SK-N-SH treated with all-trans-retinoic acid at 6 μM for 48 hours (cell line): ENCODE results near the gene SH3BGRL2.

Experiments
- ATAC-seq: fragments of 200-7000 bp; cut with Tn5 transposase; 3 replicates; pipeline ENCODE4 v1.9.1; 2020; ENCODE audit warnings: mild to moderate bottlenecking, moderate library complexity
- ARNTL ChIP-seq: fragments of 450-650 bp; formaldehyde crosslinking; IDR thresholded peaks from 2 replicates; pipeline ENCODE4 v1.5.0; 2020; ENCODE audit warnings: low read depth, mild to moderate bottlenecking, moderate library complexity, borderline replicate concordance
- BACH2 ChIP-seq: fragments of 250-450 bp; sonication (Bioruptor Pico); IDR thresholded peaks from 2 replicates; pipeline ENCODE4 v1.9.0; 2021; ENCODE audit warnings: mild to moderate bottlenecking, borderline replicate concordance
- CREB5 ChIP-seq: fragments of 250-450 bp; sonication (Bioruptor Pico); IDR thresholded peaks from 2 replicates; pipeline ENCODE4 v1.5.1; 2020; ENCODE audit warnings: low read depth, mild to moderate bottlenecking, moderate library complexity
- CSDC2 ChIP-seq: fragments of 250-450 bp; sonication (Bioruptor Pico); IDR thresholded peaks from 2 replicates; pipeline ENCODE4 v1.5.0; 2020; ENCODE audit warnings: mild to moderate bottlenecking, moderate library complexity
- ESRRG ChIP-seq: fragments of 250-450 bp; sonication (Bioruptor Pico); IDR thresholded peaks from 2 replicates; pipeline ENCODE4 v1.6.1; 2021; ENCODE audit warnings: mild to moderate bottlenecking
- GLIS3 ChIP-seq: fragments of 250-450 bp; sonication (Bioruptor Pico); IDR thresholded peaks from 2 replicates; pipeline ENCODE4 v1.5.0; 2020; ENCODE audit warnings: mild to moderate bottlenecking, moderate library complexity
- OSR1 ChIP-seq: fragments of 250-450 bp; sonication (Bioruptor Pico); IDR thresholded peaks from 2 replicates; pipeline ENCODE4 v1.8.0; 2022; ENCODE audit warnings: moderate library complexity, mild to moderate bottlenecking, inconsistent platforms
- PATZ1 ChIP-seq: fragments of 250-450 bp; sonication (Bioruptor Pico); IDR thresholded peaks from 2 replicates; pipeline ENCODE4 v1.8.0; 2020; ENCODE audit warnings: mild to moderate bottlenecking, moderate library complexity, borderline replicate concordance
- POU6F1 ChIP-seq: fragments of 250-450 bp; sonication (Bioruptor Pico); IDR thresholded peaks from 2 replicates; pipeline ENCODE4 v1.8.0; 2021; ENCODE audit warnings: low read depth, mild to moderate bottlenecking, moderate library complexity, borderline replicate concordance
- PPARA ChIP-seq: fragments of 250-450 bp; sonication (Bioruptor Pico); IDR thresholded peaks from 2 replicates; pipeline ENCODE4 v1.5.0; 2020; ENCODE audit warnings: mild to moderate bottlenecking, borderline replicate concordance
- RARB ChIP-seq: fragments of 250-450 bp; sonication (Bioruptor Pico); IDR thresholded peaks from 2 replicates; pipeline ENCODE4 v1.8.0; 2021; ENCODE audit warnings: mild to moderate bottlenecking, moderate library complexity
- SNAI2 ChIP-seq: fragments of 250-450 bp; sonication (Bioruptor Pico); IDR thresholded peaks from 2 replicates; pipeline ENCODE4 v1.5.0; 2020; ENCODE audit warnings: mild to moderate bottlenecking, moderate library complexity
- TCF4 ChIP-seq: fragments of 250-450 bp; sonication (Bioruptor Pico); IDR thresholded peaks from 2 replicates; pipeline ENCODE4 v1.8.0; 2021; ENCODE audit warnings: mild to moderate bottlenecking, moderate library complexity, borderline replicate concordance
- TSHZ2 ChIP-seq: fragments of 250-450 bp; sonication (Bioruptor Pico); IDR thresholded peaks from 2 replicates; pipeline ENCODE4 v1.5.0; 2020; ENCODE audit warnings: mild to moderate bottlenecking, moderate library complexity
- ZC3H10 ChIP-seq: fragments of 250-450 bp; sonication (Bioruptor Pico); IDR thresholded peaks from 2 replicates; pipeline ENCODE4 v1.5.1; 2021; ENCODE audit warnings: mild to moderate bottlenecking, moderate library complexity
- ZFP30 ChIP-seq: fragments of 450-650 bp; formaldehyde crosslinking; IDR thresholded peaks from 2 replicates; pipeline ENCODE4 v1.5.0; 2022; ENCODE audit warnings: mild to moderate bottlenecking, moderate library complexity
- ZNF565 ChIP-seq: fragments of 450-650 bp; formaldehyde crosslinking; conservative IDR thresholded peaks from 2 replicates; pipeline ENCODE4 v1.5.0; 2020; ENCODE audit warnings: low read depth, mild to moderate bottlenecking, moderate library complexity
- ZNF70 ChIP-seq: fragments of 450-650 bp; formaldehyde crosslinking; IDR thresholded peaks from 2 replicates; pipeline ENCODE4 v1.5.0; 2020; ENCODE audit warnings: mild to moderate bottlenecking, moderate library complexity
- ZNF8 ChIP-seq: fragments of 450-650 bp; formaldehyde crosslinking; IDR thresholded peaks from 2 replicates; pipeline ENCODE4 v1.5.0; 2020; ENCODE audit warnings: mild to moderate bottlenecking, moderate library complexity

SH3BGRL2 gene

GRCh38 chr6:79706527-79706926 is 75.4 kb downstream of the SH3BGRL2 start:
- TF ChIP-seq BACH2 (CRISPR knock-in tag), result no peak
- no peak for TF ChIP-seq ARNTL (CRISPR knock-in tag)
- no peak for TF ChIP-seq ZNF70 (CRISPR knock-in tag)
- TF ChIP-seq RARB (CRISPR knock-in tag), result no peak
- TF ChIP-seq TCF4 (CRISPR knock-in tag), result no peak
- no peak for TF ChIP-seq PATZ1 (CRISPR knock-in tag)
- no peak for TF ChIP-seq ZC3H10 (CRISPR knock-in tag)
- no peak for TF ChIP-seq CREB5 (CRISPR knock-in tag)
- TF ChIP-seq ESRRG (CRISPR knock-in tag), result no peak
- no peak for TF ChIP-seq PPARA (CRISPR knock-in tag)
- TF ChIP-seq TSHZ2 (CRISPR knock-in tag), result no peak
- TF ChIP-seq GLIS3 (CRISPR knock-in tag), result no peak
- ATAC-seq, result no peak

GRCh38 chr6:79707621-79708020 is 76.5 kb downstream of the SH3BGRL2 start:
- no peak for TF ChIP-seq PATZ1 (CRISPR knock-in tag)
- TF ChIP-seq CSDC2, result no peak
- TF ChIP-seq TCF4 (CRISPR knock-in tag), result no peak
- no peak for TF ChIP-seq CREB5 (CRISPR knock-in tag)
- no peak for TF ChIP-seq ZFP30 (CRISPR knock-in tag)
- TF ChIP-seq ZNF565 (CRISPR knock-in tag), result no peak
- TF ChIP-seq OSR1 (CRISPR knock-in tag), result no peak
- TF ChIP-seq SNAI2, result no peak
- no peak for TF ChIP-seq ZC3H10 (CRISPR knock-in tag)
- TF ChIP-seq RARB (CRISPR knock-in tag), result no peak
- TF ChIP-seq POU6F1 (CRISPR knock-in tag), result no peak
- TF ChIP-seq ARNTL (CRISPR knock-in tag), result no peak
- TF ChIP-seq ZNF70 (CRISPR knock-in tag), result no peak
- TF ChIP-seq ZNF8 (CRISPR knock-in tag), result no peak
- no peak for ATAC-seq
